Lower leg skin (tissue), 4 donors: ENCODE results near the gene HMBS. TPM values are rescaled to one million over a fixed set of nuclear protein-coding genes. Genes with fewer than 3 reads are reported as not detected.
"Not testable (repeated sequence)": the region's sequence is repeated elsewhere in the genome, so short reads cannot be mapped to it uniquely, and the experiment has no call there.

ENCODE experiments used
- DNase-seq, 2 donors: peaks; one replicate each; pipeline ENCODE4 v3.0.0-alpha.2; 2019; ENCODE audit warnings: low spot score in 2 of 2
- H3K4me3 ChIP-seq: fragments of 200-600 bp; sonication (generic); 2 replicates; pipeline ENCODE4 v1.5.1; 2017; ENCODE audit warnings: mild to moderate bottlenecking, low read depth; ENCODE audit not compliant: poor library complexity, severe bottlenecking
- CTCF ChIP-seq, 3 donors: fragments of 450-650 bp; IDR thresholded peaks; one replicate each; pipeline ENCODE4 v1.5.1; 2016; ENCODE audit warnings: antibody characterized with exemption in 3 of 3, mild to moderate bottlenecking in 3 of 3, moderate library complexity in 2 of 3
- POLR2A ChIP-seq, 2 donors: fragments of 450-650 bp; IDR thresholded peaks; one replicate each; pipeline ENCODE4 v1.6.1; 2016 to 2017; ENCODE audit warnings: antibody characterized with exemption in 2 of 2, mild to moderate bottlenecking in 1 of 2, moderate library complexity in 1 of 2
- WGBS, 2 donors: methylation state at CpG; one replicate each; pipeline ENCODE4 v1.1.5; 2018; 5-methylcytosine and 5-hydroxymethylcytosine counted together
- intact Hi-C: fragments of 100-400 bp; cut with DNase I; formaldehyde crosslinking; loops from one replicate; pipeline ENCODE4 v1.15.0; 2023; ENCODE audit warnings: low total_unique reads
- total RNA-seq, 4 donors: library from RNA; depleted of rRNA; stranded (reverse); fragments of >200 nt; gene quantifications; one replicate each; pipeline ENCODE4 v1.1.0, GENCODE V29; 2016

Gene HMBS
- 10 to 100 TPM in 3 of 4 donors, 1 to 10 TPM in 1; 8.8 to 11.9 (median 11.1) TPM for total RNA-seq

GRCh38 chr11:119084663-119085436 lies at the start of gene HMBS:
Gene HMBS, plus strand, starts transcription at chr11:119084881. Its CDS starts 153 bp downstream, at chr11:119085034.
- DNase-seq = peak; percentile 90 to 99
- intact Hi-C loops = no loop called here
- 0% methylated on average over 41 to 44 of the region's 45 CpGs for WGBS, 2 donors
- no peak for TF ChIP-seq POLR2A (IDR thresholded peaks at IDR 0.05)
- peak within 1 kb of the TSS; percentile 42 for H3K4me3 ChIP-seq

- TF ChIP-seq CTCF (IDR thresholded peaks at IDR 0.05) (no peak), POLR2A (IDR thresholded peaks at IDR 0.05) (no peak)
- 73 to 77% methylated on average over 5 of the region's 5 CpGs for WGBS, 2 donors
- no peak overlapping the region for H3K4me3 ChIP-seq
- intact Hi-C loops = no loop called here
- no peak for DNase-seq
Observed at GRCh38 chr11:119038884-119039283, 45.8 kb upstream of the HMBS start.

- DNase-seq, H3K4me3 ChIP-seq, intact Hi-C loops: not testable (repeated sequence)
- WGBS, 2 donors = 44% methylated on average over 11 of the region's 11 CpGs
Observed at GRCh38 chr11:119039471-119039870, 45.2 kb upstream of the HMBS start.

GRCh38 chr11:119041821-119042514 lies 42.7 kb upstream of the HMBS start:
- H3K4me3 ChIP-seq = no peak overlapping the region
- no peak for TF ChIP-seq CTCF (IDR thresholded peaks at IDR 0.05)
- TF ChIP-seq POLR2A (IDR thresholded peaks at IDR 0.05) = no peak
- intact Hi-C loops = loop anchor here (10.0 kb wide), 1 partner anchor 153 kb away; no protein-coding TSS in a partner anchor
- no peak for DNase-seq
- WGBS, 2 donors = 83 to 95% methylated on average over 4 of the region's 4 CpGs

- 92% methylated on average over 9 of the region's 9 CpGs for WGBS, 2 donors
- TF ChIP-seq CTCF (IDR thresholded peaks at IDR 0.05) (no peak), POLR2A (IDR thresholded peaks at IDR 0.05) (no peak)
- no peak for DNase-seq
- H3K4me3 ChIP-seq = no peak overlapping the region
- intact Hi-C loops = loop anchor here (10.0 kb wide), 1 partner anchor 152 kb away; no protein-coding TSS in a partner anchor
Observed at GRCh38 chr11:119042927-119043326, 41.8 kb upstream of the HMBS start.

- TF ChIP-seq CTCF (IDR thresholded peaks at IDR 0.05) (no peak), POLR2A (IDR thresholded peaks at IDR 0.05) (no peak)
- H3K4me3 ChIP-seq = no peak overlapping the region
- no peak for DNase-seq
- 72 to 80% methylated on average over 6 of the region's 6 CpGs for WGBS, 2 donors
- intact Hi-C loops = loop anchor here (10.0 kb wide), 1 partner anchor 150 kb away; no protein-coding TSS in a partner anchor
Observed at GRCh38 chr11:119044708-119045107, 40.0 kb upstream of the HMBS start.
